Suppressor macrophage treated with lipopolysaccharide for 4 hours (primary cell): ENCODE data around the gene FDX2.

Experiments used
- DNase-seq: peaks from one replicate; pipeline ENCODE4 v3.0.0-alpha.2; 2020

FDX2 gene

GRCh38 chr19:10299545-10300458, 16.0 kb downstream of the FDX2 start:
- DNase-seq: peak; percentile 64

GRCh38 chr19:10295847-10296591, 19.8 kb downstream of the FDX2 start:
- DNase-seq: no peak

- DNase-seq: peak; percentile 59
Measured at GRCh38 chr19:10295305-10295846, 20.4 kb downstream of the FDX2 start.

DNA sequence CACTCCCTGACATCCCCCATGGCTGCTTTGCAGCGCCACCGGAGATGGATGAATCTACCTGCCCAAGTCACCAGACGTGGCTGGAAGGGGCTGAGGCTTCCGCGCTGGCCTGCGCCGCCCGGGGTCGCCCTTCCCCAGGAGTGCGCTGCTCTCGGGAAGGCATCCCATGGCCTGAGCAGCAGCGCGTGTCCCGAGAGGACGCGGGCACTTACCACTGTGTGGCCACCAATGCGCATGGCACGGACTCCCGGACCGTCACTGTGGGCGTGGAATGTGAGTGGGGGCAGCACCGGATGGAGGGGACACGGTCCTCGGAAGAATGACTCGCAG, 21.5 kb downstream of the FDX2 start:
- peak; percentile 28 for DNase-seq

GRCh38 chr19:10293637-10294367, 22.0 kb downstream of the FDX2 start:
- no peak for DNase-seq

- DNase-seq: peak; percentile 27
Measured at GRCh38 chr19:10292789-10293636, 22.8 kb downstream of the FDX2 start.

DNA sequence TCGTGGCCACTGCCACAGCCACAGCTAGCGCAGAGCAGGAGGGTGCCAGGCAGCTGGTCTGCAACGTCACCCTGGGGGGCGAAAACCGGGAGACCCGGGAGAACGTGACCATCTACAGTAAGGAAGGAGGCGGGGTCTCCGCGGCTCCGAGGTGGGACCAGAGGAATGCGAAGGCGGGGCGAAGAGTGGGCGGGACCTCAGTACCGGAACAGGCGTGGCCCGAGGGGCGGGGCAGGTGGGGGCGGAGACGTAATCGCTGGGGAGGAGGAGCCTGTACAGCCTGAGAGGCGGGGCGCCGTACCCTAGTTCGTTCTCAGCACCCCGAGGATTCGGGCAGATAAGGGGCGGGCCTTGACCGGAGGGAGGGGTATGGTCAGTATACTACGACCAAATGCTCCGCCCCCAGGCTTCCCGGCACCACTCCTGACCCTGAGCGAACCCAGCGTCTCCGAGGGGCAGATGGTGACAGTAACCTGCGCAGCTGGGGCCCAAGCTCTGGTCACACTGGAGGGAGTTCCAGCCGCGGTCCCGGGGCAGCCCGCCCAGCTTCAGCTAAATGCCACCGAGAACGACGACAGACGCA, 23.5 kb downstream of the FDX2 start:
- DNase-seq: peak; percentile 92

DNA sequence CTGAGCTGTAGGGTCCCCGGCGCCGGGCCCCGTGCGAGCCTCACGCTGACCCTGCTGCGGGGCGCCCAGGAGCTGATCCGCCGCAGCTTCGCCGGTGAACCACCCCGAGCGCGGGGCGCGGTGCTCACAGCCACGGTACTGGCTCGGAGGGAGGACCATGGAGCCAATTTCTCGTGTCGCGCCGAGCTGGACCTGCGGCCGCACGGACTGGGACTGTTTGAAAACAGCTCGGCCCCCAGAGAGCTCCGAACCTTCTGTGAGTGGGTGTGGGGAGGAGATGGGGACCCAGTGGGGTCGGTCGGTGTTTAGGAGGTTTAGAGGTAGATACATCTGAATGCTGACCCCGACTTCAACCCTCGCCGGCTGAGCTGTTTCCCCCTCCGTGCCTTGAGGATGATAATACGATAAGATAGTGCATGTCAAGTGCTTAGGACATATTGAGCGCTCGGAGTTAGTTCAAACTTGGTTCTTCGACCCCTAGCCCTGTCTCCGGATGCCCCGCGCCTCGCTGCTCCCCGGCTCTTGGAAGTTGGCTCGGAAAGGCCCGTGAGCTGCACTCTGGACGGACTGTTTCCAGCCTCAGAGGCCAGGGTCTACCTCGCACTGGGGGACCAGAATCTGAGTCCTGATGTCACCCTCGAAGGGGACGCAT, 24.1 kb downstream of the FDX2 start:
- DNase-seq: peak; percentile 19

GRCh38 chr19:10290876-10291553, 24.8 kb downstream of the FDX2 start:
- DNase-seq: peak; percentile 67

DNA sequence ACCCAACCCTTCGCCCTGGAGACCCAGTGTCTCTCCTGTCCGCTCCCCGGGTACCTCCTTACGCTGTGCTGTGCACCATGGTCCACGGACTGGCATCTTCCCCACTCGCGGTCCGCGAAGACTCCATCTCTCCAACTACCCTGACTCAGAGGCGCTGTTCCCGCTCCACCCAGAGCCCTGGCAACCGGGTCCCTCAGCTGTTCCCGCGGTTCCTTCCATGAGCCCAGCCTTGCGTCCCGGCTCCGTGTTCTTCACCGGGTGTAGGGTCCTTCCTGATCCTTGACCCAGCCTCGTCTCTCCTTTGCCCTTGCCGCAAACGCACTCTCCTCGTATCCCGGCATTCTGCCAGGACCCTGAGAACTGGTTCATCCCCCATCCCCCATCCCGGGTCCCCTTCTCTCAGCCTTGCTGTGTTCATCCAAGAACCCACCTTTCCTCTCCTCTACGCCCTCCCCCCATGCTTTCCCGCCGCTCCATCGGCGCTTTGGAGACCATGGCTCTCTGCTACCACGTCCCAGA, 25.4 kb downstream of the FDX2 start:
- peak; percentile 35 for DNase-seq

DNA sequence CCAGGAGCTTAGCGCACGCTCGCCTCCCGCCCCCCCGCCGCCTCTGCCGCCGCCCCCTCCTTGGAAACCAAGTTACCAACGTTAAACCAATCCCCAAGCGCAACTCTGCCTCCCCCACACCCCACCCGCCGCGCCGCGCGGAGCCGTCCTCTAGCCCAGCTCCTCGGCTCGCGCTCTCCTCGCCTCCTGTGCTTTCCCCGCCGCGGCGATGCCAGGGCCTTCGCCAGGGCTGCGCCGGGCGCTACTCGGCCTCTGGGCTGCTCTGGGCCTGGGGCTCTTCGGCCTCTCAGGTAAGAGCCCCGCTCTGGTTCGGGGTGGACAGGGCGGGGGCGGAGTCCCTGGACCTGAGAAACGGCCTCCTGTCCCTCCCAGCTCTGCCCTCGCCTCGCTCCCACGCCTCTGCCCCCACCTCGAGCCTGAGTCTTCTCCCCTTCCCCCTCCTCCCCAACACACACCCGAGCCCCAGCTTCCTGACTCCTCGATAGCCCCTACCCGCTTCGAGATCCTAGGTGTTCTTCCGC, 25.9 kb downstream of the FDX2 start, which contains the start of gene ICAM5:
Gene ICAM5 (plus strand): TSS at position 117 of the 521 bp plus-strand sequence. CDS start 92 bp downstream, at position 209.
- DNase-seq: peak; percentile 48

- DNase-seq: peak; percentile 75
Measured at GRCh38 chr19:10289167-10289835, 26.5 kb downstream of the FDX2 start.

DNA sequence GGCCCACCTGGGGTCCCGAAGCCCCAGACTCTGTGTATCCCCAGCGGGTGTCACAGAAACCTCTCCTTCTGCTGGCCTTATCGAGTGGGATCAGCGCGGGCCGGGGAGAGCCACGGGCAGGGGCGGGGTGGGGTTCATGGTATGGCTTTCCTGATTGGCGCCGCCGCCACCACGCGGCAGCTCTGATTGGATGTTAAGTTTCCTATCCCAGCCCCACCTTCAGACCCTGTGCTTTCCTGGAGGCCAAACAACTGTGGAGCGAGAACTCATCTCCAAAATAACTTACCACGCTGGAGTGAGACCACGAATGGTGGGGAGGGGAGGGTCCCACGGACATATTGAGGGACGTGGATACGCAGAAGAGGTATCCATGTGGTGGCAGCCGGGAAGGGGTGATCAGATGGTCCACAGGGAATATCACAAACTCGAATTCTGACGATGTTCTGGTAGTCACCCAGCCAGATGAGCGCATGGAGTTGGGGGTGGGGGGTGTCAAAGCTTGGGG, 27.1 kb downstream of the FDX2 start:
- peak; percentile 67 for DNase-seq

- peak; percentile 82 for DNase-seq
Measured at GRCh38 chr19:10286803-10287737, 28.7 kb downstream of the FDX2 start, which contains the start of gene ICAM4. Gene ICAM4, plus strand, starts transcription at chr19:10286955. Its CDS starts 58 bp downstream, at chr19:10287013.

DNA sequence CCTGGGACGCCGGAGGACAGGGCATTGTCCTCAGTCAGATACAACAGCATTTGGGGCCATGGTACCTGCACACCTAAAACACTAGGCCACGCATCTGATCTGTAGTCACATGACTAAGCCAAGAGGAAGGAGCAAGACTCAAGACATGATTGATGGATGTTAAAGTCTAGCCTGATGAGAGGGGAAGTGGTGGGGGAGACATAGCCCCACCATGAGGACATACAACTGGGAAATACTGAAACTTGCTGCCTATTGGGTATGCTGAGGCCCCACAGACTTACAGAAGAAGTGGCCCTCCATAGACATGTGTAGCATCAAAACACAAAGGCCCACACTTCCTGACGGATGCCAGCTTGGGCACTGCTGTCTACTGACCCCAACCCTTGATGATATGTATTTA, 30.4 kb downstream of the FDX2 start:
- DNase-seq: no peak

DNA sequence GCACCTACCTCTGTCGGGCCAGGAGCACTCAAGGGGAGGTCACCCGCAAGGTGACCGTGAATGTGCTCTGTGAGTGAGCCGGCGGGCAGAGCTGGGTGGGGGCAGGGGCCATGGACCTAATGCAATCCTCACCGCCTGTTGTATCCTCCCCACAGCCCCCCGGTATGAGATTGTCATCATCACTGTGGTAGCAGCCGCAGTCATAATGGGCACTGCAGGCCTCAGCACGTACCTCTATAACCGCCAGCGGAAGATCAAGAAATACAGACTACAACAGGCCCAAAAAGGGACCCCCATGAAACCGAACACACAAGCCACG, 30.9 kb downstream of the FDX2 start:
- DNase-seq: no peak

DNA sequence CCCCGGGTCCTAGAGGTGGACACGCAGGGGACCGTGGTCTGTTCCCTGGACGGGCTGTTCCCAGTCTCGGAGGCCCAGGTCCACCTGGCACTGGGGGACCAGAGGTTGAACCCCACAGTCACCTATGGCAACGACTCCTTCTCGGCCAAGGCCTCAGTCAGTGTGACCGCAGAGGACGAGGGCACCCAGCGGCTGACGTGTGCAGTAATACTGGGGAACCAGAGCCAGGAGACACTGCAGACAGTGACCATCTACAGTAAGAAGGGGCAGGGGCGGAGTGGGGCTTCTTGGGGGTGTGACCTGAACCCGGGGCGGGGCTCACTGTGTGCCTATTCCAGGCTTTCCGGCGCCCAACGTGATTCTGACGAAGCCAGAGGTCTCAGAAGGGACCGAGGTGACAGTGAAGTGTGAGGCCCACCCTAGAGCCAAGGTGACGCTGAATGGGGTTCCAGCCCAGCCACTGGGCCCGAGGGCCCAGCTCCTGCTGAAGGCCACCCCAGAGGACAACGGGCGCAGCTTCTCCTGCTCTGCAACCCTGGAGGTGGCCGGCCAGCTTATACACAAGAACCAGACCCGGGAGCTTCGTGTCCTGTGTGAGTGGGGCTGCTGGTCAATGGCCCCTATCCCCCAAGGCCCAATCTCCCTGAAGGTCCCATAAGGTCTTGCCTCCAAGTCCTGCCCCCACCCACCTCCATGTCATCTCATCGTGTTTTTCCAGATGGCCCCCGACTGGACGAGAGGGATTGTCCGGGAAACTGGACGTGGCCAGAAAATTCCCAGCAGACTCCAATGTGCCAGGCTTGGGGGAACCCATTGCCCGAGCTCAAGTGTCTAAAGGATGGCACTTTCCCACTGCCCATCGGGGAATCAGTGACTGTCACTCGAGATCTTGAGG, 31.5 kb downstream of the FDX2 start:
- no peak for DNase-seq
